ENCODE measurements around the gene ARMC9.

ARMC9 gene

GRCh38 chr2:231218366-231218765 lies 19.9 kb downstream of the ARMC9 start:
- DNase-seq (ENCODE audit: low spot score), result no peak
- TF ChIP-seq CTCF (IDR thresholded peaks at IDR 0.05), result no peak

GRCh38 chr2:231219289-231219688 lies 20.9 kb downstream of the ARMC9 start:
- no peak for TF ChIP-seq CTCF (IDR thresholded peaks at IDR 0.05)
- Histone ChIP-seq H3K4me3 (no peak overlapping the region), H3K27ac (no peak overlapping the region)
- no peak for DNase-seq (ENCODE audit: low spot score)

More at GRCh38 chr2:231218366-231218765, 19.9 kb downstream of the ARMC9 start:
- no peak overlapping the region for H3K27ac ChIP-seq
- H3K4me3 ChIP-seq, result no peak overlapping the region

- no peak for TF ChIP-seq CTCF (IDR thresholded peaks at IDR 0.05)
- no peak for DNase-seq (ENCODE audit: low spot score)
- peak overlapping the region; percentile 59 to 77 for H3K27ac ChIP-seq
Measured at GRCh38 chr2:231221761-231222160, 23.3 kb downstream of the ARMC9 start.

GRCh38 chr2:231222318-231223000 lies 24.0 kb downstream of the ARMC9 start:
- no peak for TF ChIP-seq CTCF (IDR thresholded peaks at IDR 0.05)
- Histone ChIP-seq H3K4me3 (no peak overlapping the region), H3K27ac (peak overlapping the region; percentile 59 to 77)
- no peak for DNase-seq (ENCODE audit: low spot score)

More at GRCh38 chr2:231221761-231222160, 23.3 kb downstream of the ARMC9 start:
- no peak overlapping the region for H3K4me3 ChIP-seq

- TF ChIP-seq CTCF (IDR thresholded peaks at IDR 0.05), result no peak
- no peak for DNase-seq (ENCODE audit: low spot score)
- H3K4me3 ChIP-seq, result no peak overlapping the region
- H3K27ac ChIP-seq, result peak overlapping the region; percentile 59 to 77
Measured at GRCh38 chr2:231223001-231223375, 24.6 kb downstream of the ARMC9 start.

- no peak for DNase-seq (ENCODE audit: low spot score)
- peak overlapping the region; percentile 59 to 77 for H3K27ac ChIP-seq
- H3K4me3 ChIP-seq, result no peak overlapping the region
- TF ChIP-seq CTCF (IDR thresholded peaks at IDR 0.05), result no peak
Measured at GRCh38 chr2:231223458-231223976, 25.1 kb downstream of the ARMC9 start.

Data from coronary artery (tissue), 2 donors.